Ishikawa (cell line): ENCODE measurements around the gene TGFBI.

ENCODE experiments used
- CEBPB ChIP-seq: IDR thresholded peaks from 2 replicates; pipeline ENCODE4 v1.6.1; 2012
- CREB1 ChIP-seq: IDR thresholded peaks from 2 replicates; pipeline ENCODE4 v1.6.1; 2012; ENCODE audit warnings: low read depth
- EGR1 ChIP-seq: IDR thresholded peaks from 2 replicates; pipeline ENCODE4 v1.6.1; 2012
- EP300 ChIP-seq: IDR thresholded peaks from 2 replicates; pipeline ENCODE4 v1.6.1; 2012; ENCODE audit warnings: borderline replicate concordance
- FOXM1 ChIP-seq: IDR thresholded peaks from 2 replicates; pipeline ENCODE4 v1.6.1; 2012; ENCODE audit warnings: low read depth, borderline replicate concordance
- NFIC ChIP-seq: IDR thresholded peaks from 2 replicates; pipeline ENCODE4 v1.6.1; 2012
- RAD21 ChIP-seq: IDR thresholded peaks from 2 replicates; pipeline ENCODE4 v1.6.1; 2012; ENCODE audit warnings: low read depth
- TAF1 ChIP-seq: IDR thresholded peaks from 2 replicates; pipeline ENCODE4 v1.6.1; 2012; ENCODE audit warnings: low read depth, mild to moderate bottlenecking
- TCF12 ChIP-seq: IDR thresholded peaks from 2 replicates; pipeline ENCODE4 v1.6.1; 2012; ENCODE audit warnings: low read depth
- TEAD4 ChIP-seq: IDR thresholded peaks from 2 replicates; pipeline ENCODE4 v1.6.1; 2012
- YY1 ChIP-seq: IDR thresholded peaks from 2 replicates; pipeline ENCODE4 v1.6.1; 2012; ENCODE audit warnings: low read depth
- ZBTB7A ChIP-seq: IDR thresholded peaks from 2 replicates; pipeline ENCODE4 v1.6.1; 2012; ENCODE audit warnings: low read depth
- TF ChIP-seq, protein P1 (sequence below): IDR thresholded peaks from 2 replicates; pipeline ENCODE4 v1.6.1; 2012
- TF ChIP-seq, protein P2 (sequence below): IDR thresholded peaks from 2 replicates; pipeline ENCODE4 v1.6.1; 2012; ENCODE audit warnings: low read depth, mild to moderate bottlenecking
- TF ChIP-seq, protein P3 (sequence below): IDR thresholded peaks from 2 replicates; pipeline ENCODE4 v1.6.1; 2012

The TGFBI gene

DNA sequence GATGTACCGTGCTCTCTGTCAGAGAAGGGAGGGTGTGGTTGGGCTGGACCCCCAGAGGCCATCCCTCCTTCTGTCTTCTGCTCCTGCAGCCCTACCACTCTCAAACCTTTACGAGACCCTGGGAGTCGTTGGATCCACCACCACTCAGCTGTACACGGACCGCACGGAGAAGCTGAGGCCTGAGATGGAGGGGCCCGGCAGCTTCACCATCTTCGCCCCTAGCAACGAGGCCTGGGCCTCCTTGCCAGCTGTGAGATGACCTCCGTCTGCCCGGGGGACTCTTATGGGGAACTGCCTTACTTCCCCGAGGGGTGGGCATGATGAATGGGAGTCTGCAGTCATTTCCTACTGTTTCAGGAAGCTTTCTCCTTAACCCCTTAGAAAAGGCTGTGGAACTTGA, 17.5 kb downstream of the TGFBI start:
- TF ChIP-seq TEAD4 (no peak), CEBPB (no peak), NFIC (no peak), YY1 (no peak), FOXM1 (no peak), RAD21 (no peak), EP300 (no peak), TCF12 (no peak), CREB1 (no peak), ZBTB7A (no peak), EGR1 (no peak), TAF1 (no peak)
- TF ChIP-seq, protein P1, sequence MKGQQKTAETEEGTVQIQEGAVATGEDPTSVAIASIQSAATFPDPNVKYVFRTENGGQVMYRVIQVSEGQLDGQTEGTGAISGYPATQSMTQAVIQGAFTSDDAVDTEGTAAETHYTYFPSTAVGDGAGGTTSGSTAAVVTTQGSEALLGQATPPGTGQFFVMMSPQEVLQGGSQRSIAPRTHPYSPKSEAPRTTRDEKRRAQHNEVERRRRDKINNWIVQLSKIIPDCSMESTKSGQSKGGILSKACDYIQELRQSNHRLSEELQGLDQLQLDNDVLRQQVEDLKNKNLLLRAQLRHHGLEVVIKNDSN: no peak
- TF ChIP-seq, protein P2, sequence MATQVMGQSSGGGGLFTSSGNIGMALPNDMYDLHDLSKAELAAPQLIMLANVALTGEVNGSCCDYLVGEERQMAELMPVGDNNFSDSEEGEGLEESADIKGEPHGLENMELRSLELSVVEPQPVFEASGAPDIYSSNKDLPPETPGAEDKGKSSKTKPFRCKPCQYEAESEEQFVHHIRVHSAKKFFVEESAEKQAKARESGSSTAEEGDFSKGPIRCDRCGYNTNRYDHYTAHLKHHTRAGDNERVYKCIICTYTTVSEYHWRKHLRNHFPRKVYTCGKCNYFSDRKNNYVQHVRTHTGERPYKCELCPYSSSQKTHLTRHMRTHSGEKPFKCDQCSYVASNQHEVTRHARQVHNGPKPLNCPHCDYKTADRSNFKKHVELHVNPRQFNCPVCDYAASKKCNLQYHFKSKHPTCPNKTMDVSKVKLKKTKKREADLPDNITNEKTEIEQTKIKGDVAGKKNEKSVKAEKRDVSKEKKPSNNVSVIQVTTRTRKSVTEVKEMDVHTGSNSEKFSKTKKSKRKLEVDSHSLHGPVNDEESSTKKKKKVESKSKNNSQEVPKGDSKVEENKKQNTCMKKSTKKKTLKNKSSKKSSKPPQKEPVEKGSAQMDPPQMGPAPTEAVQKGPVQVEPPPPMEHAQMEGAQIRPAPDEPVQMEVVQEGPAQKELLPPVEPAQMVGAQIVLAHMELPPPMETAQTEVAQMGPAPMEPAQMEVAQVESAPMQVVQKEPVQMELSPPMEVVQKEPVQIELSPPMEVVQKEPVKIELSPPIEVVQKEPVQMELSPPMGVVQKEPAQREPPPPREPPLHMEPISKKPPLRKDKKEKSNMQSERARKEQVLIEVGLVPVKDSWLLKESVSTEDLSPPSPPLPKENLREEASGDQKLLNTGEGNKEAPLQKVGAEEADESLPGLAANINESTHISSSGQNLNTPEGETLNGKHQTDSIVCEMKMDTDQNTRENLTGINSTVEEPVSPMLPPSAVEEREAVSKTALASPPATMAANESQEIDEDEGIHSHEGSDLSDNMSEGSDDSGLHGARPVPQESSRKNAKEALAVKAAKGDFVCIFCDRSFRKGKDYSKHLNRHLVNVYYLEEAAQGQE: no peak
- TF ChIP-seq, protein P3, sequence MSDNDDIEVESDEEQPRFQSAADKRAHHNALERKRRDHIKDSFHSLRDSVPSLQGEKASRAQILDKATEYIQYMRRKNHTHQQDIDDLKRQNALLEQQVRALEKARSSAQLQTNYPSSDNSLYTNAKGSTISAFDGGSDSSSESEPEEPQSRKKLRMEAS: no peak

DNA sequence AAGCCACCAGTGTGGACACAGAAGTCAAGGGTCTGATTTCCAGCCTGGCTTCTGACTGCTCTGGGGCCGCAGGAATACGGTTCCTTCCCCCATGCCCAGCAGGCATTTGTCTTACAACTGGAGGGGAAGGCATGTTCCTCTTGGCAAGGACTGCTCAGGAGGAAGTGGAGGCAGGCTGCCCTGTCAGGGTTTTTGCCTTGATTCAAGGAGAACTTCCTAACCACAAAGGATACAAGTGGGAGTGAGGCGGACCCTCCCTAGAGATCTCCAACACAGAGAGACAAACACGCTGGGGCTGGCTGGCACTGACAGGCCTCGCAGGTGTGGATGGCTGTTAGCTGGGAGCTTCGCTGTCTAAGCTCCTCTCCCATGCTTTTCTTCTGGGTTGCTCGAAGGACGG, 19.1 kb downstream of the TGFBI start:
- TF ChIP-seq TAF1 (no peak), CEBPB (no peak)
- TF ChIP-seq, protein P3: no peak

DNA sequence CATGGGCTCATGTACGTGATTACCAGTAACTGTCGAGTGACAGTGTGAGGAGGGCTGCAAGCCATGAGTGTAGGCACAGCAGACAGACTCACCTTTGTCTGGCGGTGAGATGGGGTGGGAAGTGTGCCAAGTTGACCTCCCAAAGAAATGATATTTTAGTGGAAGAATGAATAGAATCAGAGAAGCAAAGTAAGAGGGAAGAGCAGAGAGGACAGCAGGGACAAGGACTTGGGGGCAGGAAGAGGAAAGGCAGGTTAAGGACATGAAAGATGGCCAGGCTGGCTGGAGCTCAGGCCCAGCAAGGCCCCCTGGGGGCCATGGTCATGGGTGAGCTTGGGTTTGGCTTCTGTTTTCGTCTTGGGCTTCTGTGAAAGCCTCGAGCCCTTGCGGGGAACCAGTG, 20.2 kb downstream of the TGFBI start:
- TF ChIP-seq EGR1 (no peak), YY1 (no peak), FOXM1 (no peak), CREB1 (no peak), TAF1 (no peak), TCF12 (no peak), ZBTB7A (no peak), CEBPB (no peak), RAD21 (no peak)
- TF ChIP-seq, protein P3: no peak

DNA sequence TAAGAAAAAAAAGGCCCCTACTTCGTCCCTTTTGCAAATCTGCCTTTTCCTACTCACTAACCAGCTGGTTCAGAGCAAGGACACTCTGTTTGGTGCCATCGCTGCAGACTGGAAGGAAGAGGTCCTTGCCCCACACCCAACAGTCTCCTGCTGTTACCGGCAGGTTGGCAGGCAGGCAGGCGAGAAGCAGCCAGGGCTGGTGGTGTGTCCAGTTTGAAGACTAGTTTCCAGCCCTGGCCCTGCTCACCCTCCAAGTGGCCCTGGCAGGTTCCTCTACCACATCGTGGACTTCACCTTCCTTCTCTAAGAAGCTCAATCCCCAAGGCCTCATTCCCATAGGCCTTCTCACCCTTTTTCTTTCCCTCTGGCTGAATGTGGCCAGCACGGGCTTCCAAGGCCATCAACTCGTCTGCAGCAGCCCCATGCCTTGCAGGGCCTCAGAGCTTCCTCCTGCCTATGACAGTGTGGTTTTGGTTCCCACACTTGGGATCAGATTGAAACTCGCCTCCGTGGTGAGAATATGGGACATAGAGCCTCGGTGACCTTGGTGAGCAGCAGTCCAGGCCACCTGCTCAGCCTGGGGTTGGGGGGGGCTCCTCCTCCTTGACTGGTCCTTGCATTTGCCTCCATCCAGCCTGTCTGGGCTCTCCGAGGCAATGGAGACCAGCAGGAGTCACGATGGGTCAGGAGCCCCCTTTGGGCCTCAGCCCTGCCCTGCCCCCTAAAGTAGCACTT, 22.9 kb downstream of the TGFBI start:
- TF ChIP-seq TEAD4 (no peak), TAF1 (no peak), EGR1 (no peak), CEBPB (no peak), ZBTB7A (no peak), FOXM1 (no peak), NFIC (no peak), EP300 (no peak), RAD21 (no peak), TCF12 (no peak)
- TF ChIP-seq, protein P3: no peak
- TF ChIP-seq, protein P2: no peak
- TF ChIP-seq, protein P1: no peak

DNA sequence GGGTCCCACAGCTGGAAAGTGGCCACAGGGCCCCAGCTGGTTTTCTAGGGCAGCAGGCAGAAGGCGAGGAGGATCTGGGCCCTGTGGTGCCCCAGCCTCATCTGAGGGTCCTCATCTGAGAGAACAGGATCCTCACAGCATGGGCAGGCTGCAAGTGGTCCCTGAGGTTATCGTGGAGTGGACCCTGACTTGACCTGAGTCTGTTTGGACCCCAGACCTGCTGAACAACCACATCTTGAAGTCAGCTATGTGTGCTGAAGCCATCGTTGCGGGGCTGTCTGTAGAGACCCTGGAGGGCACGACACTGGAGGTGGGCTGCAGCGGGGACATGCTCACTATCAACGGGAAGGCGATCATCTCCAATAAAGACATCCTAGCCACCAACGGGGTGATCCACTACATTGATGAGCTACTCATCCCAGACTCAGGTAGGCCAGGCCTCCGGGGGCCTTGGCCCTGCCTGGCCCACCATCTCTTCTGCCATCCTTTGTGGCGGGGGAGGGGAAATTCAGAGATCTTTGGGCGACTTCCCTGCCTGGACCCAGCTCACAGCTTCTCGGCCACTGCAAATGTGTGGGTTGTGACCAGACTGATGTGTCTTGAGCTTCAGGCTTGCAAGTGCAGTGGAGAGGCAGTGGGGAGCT, 24.0 kb downstream of the TGFBI start:
- TF ChIP-seq TEAD4 (no peak), EP300 (no peak), RAD21 (no peak), NFIC (no peak), TCF12 (no peak), FOXM1 (no peak)
- TF ChIP-seq, protein P1: no peak
- TF ChIP-seq, protein P3: no peak
